Sigmoid colon (tissue), 7 donors: ENCODE results near the gene NOX5. TPM values are rescaled to one million over a fixed set of nuclear protein-coding genes. Genes with fewer than 3 reads are reported as not detected.

Source experiments
- DNase-seq: peaks from one replicate; pipeline ENCODE4 v3.0.0-alpha.2; 2019
- H3K27ac ChIP-seq, 4 donors: fragments of 200-600 bp; sonication (generic); one replicate each; pipeline ENCODE4 v1.5.1; 2016 to 2019; ENCODE audit warnings: mild to moderate bottlenecking in 1 of 4
- H3K27me3 ChIP-seq, 3 donors: fragments of 200-600 bp; sonication (generic); one replicate each; pipeline ENCODE4 v1.5.1; 2019; ENCODE audit warnings: mild to moderate bottlenecking in 1 of 3
- H3K36me3 ChIP-seq, 4 donors: fragments of 200-600 bp; sonication (generic); one replicate each; pipeline ENCODE4 v1.5.1; 2016 to 2019
- H3K4me1 ChIP-seq, 4 donors: fragments of 200-600 bp; sonication (generic); one replicate each; pipeline ENCODE4 v1.5.1; 2017 to 2019
- H3K4me3 ChIP-seq, 4 donors: fragments of 200-600 bp; sonication (generic); one replicate each; pipeline ENCODE4 v1.5.1; 2017 to 2019; ENCODE audit warnings: mild to moderate bottlenecking in 2 of 4, moderate library complexity in 1 of 4
- H3K9me3 ChIP-seq, 4 donors: fragments of 200-600 bp in 3 of 4; sonication (generic) in 3 of 4; one replicate each; pipeline versions ENCODE4 v1.5.1 to v1.6.1; 2013 to 2019
- CTCF ChIP-seq, 4 experiments: fragments of 450-650 bp in 3 of 4; fragments of 200-600 bp in 1 of 4; IDR thresholded peaks; one replicate each; pipeline ENCODE4 v1.5.1; 2016 to 2019; ENCODE audit warnings: antibody characterized with exemption in 4 of 4, mild to moderate bottlenecking in 3 of 4, moderate library complexity in 2 of 4
- EP300 ChIP-seq, 4 donors: sonication (generic); formaldehyde crosslinking; IDR thresholded peaks; one replicate each; pipeline ENCODE4 v1.6.1; 2017; ENCODE audit warnings: antibody characterized with exemption in 4 of 4
- POLR2A ChIP-seq, 2 donors: fragments of 450-650 bp; IDR thresholded peaks; one replicate each; pipeline ENCODE4 v1.6.1; 2016; ENCODE audit warnings: antibody characterized with exemption in 2 of 2, mild to moderate bottlenecking in 2 of 2, moderate library complexity in 2 of 2
- POLR2AphosphoS5 ChIP-seq, 4 donors: sonication (generic); formaldehyde crosslinking; IDR thresholded peaks; one replicate each; pipeline ENCODE4 v1.6.1; 2017; ENCODE audit warnings: antibody characterized with exemption in 4 of 4
- WGBS, 2 donors: extraction: QIAGEN DNeasy Blood & Tissue Kit; methylation state at CpG; one replicate each; pipeline ENCODE4 v1.1.7; 2013; 5-methylcytosine and 5-hydroxymethylcytosine counted together
- intact Hi-C: fragments of 100-400 bp; cut with DNase I; formaldehyde crosslinking; loops from one replicate; pipeline ENCODE4 v1.15.1; 2023
- polyA plus RNA-seq, 3 donors: library from polyadenylated mRNA; stranded (reverse); fragments of 200-250 nt; gene quantifications; one replicate each; pipeline ENCODE4 v1.2.3, GENCODE V29; 2013
- total RNA-seq, 4 donors: library from RNA; depleted of rRNA; stranded (reverse); fragments of >200 nt; gene quantifications; one replicate each; pipeline ENCODE4 v1.1.0, GENCODE V29; 2016
- donor health status: healthy with polysubstance abuse.
- donor health status: Bipolar disorder and iron deficiency.
- donor health status: healthy.

Gene NOX5
- total and polyA plus RNA-seq, 7 donors: 0.16 to 0.49 (median 0.36) TPM; not detected in 4

- H3K27me3 ChIP-seq: no peaks in the 10 kb centered on the region
- H3K4me3 ChIP-seq: no peak overlapping the region
- WGBS, 2 donors: 85 to 89% methylated on average over 5 of the region's 5 CpGs
- no peak overlapping the region for H3K27ac ChIP-seq
- no peak for DNase-seq
- intact Hi-C loops: no loop called here
- TF ChIP-seq POLR2A (IDR thresholded peaks at IDR 0.05) (no peak), EP300 (IDR thresholded peaks at IDR 0.05) (no peak), CTCF (IDR thresholded peaks at IDR 0.05) (no peak)
- no peaks in the 10 kb centered on the region for H3K4me1 ChIP-seq
- H3K9me3 ChIP-seq: peaks cover 0 to 9% (median 3%) of the 10 kb centered on the region in 4 donors
- no peaks in the 10 kb centered on the region for H3K36me3 ChIP-seq
Observed at GRCh38 chr15:69012761-69013364, 1.6 kb upstream of the NOX5 start.

- TF ChIP-seq CTCF (IDR thresholded peaks at IDR 0.05) (no peak), POLR2A (IDR thresholded peaks at IDR 0.05) (no peak), EP300 (IDR thresholded peaks at IDR 0.05) (no peak), POLR2AphosphoS5 (IDR thresholded peaks at IDR 0.05) (no peak)
- WGBS, 2 donors: 88 to 90% methylated on average over 4 of the region's 4 CpGs
- Histone ChIP-seq H3K36me3 (no peaks in the 10 kb centered on the region), H3K4me1 (no peaks in the 10 kb centered on the region), H3K9me3 (peaks cover 0 to 2% (median under 1%) of the 10 kb centered on the region in 4 donors), H3K27me3 (no peaks in the 10 kb centered on the region), H3K4me3 (no peak overlapping the region), H3K27ac (no peak overlapping the region)
- DNase-seq: no peak
- intact Hi-C loops: no loop called here
Observed at GRCh38 chr15:69013726-69014406, 629 bp upstream of the NOX5 start.

GRCh38 chr15:69015591-69015990, 1.1 kb downstream of the NOX5 start:
- intact Hi-C loops: no loop called here
- no peak overlapping the region for H3K4me3 ChIP-seq
- H3K9me3 ChIP-seq: no peaks in the 10 kb centered on the region
- DNase-seq: no peak
- no peak overlapping the region for H3K27ac ChIP-seq
- no peak for TF ChIP-seq CTCF (IDR thresholded peaks at IDR 0.05)
- no peak for TF ChIP-seq POLR2AphosphoS5 (IDR thresholded peaks at IDR 0.05)
- TF ChIP-seq POLR2A (IDR thresholded peaks at IDR 0.05): no peak
- no peak for TF ChIP-seq EP300 (IDR thresholded peaks at IDR 0.05)
- H3K4me1 ChIP-seq: no peaks in the 10 kb centered on the region
- H3K36me3 ChIP-seq: no peaks in the 10 kb centered on the region
- 83 to 86% methylated on average over 7 of the region's 7 CpGs for WGBS, 2 donors
- no peaks in the 10 kb centered on the region for H3K27me3 ChIP-seq

GRCh38 chr15:69016021-69016595, 1.6 kb downstream of the NOX5 start:
- no peak for DNase-seq
- intact Hi-C loops: no loop called here

More at GRCh38 chr15:69016021-69016595, 1.6 kb downstream of the NOX5 start:
- TF ChIP-seq CTCF (IDR thresholded peaks at IDR 0.05): no peak
- no peak for TF ChIP-seq EP300 (IDR thresholded peaks at IDR 0.05)
- no peak for TF ChIP-seq POLR2A (IDR thresholded peaks at IDR 0.05)
- TF ChIP-seq POLR2AphosphoS5 (IDR thresholded peaks at IDR 0.05): no peak
- Histone ChIP-seq H3K4me1 (no peaks in the 10 kb centered on the region), H3K27ac (no peak overlapping the region), H3K27me3 (no peaks in the 10 kb centered on the region), H3K9me3 (no peaks in the 10 kb centered on the region), H3K36me3 (no peaks in the 10 kb centered on the region), H3K4me3 (no peak overlapping the region)
- 83 to 90% methylated on average over 5 of the region's 5 CpGs for WGBS, 2 donors
